Measurements from ENCODE around the gene TIMP2. TPM values are rescaled to one million over a fixed set of nuclear protein-coding genes. Genes with fewer than 3 reads are reported as not detected.

The TIMP2 gene
- total and polyA plus RNA-seq, 2 of the 4 experiments (the other 2 are of a cell fraction): 43.9 to 416 TPM

DNA sequence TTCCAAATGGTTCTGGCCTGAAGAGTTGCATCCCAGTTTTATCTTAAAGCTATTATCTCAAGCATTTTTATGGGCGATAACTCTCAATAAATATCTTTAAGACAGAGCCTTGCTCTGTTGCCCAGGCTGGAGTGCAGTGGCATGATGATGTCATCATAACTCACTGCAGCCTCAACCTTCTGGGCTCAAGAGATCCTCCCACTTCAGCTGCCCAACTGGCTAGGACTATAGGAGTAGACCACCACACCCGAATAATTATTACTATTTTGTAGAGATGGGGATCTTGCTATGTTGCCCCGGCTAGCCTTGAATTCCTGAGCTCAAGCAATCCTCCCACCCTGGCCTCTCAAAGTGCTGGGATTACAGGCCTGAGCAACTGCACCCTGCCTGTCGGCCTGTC lies 117.0 kb downstream of the TIMP2 start:
- H3K79me1 ChIP-seq (ENCODE audit: low read depth in 1 of 2, low read length in 2 of 2): peaks cover 17 to 42% of the 10 kb centered on the region in 2 experiments
- no peaks in the 10 kb centered on the region for H3K9me3 ChIP-seq (ENCODE audit: control insufficient read depth, insufficient read depth, low read length)
- H4K91ac ChIP-seq (ENCODE audit: insufficient read depth, low read depth, low read length): no peak overlapping the region
- DNase-seq: peak; percentile 39
- dilution Hi-C loops (cut with HindIII; ENCODE audit: low sequenced_read_pairs, unreplicated experiment): no loop called here
- H3K18ac ChIP-seq (ENCODE audit: low read depth, low read length): no peak overlapping the region
- no peak overlapping the region for H4K5ac ChIP-seq (ENCODE audit: low read depth, low read length)
- CTCF ChIA-PET: interaction anchor here (1.0 kb wide), 1 partner anchor 9 kb away, joined by 3 read pairs; no protein-coding TSS in a partner anchor
- H2AK5ac ChIP-seq (ENCODE audit: low read depth, low read length): no peak overlapping the region
- no peak overlapping the region for H4K8ac ChIP-seq (ENCODE audit: low read depth in 2 of 2, low read length in 2 of 2)
- H2BK15ac ChIP-seq (ENCODE audit: low read depth, low read length): no peak overlapping the region
- peaks cover 4% of the 10 kb centered on the region for H4K20me1 ChIP-seq (ENCODE audit: insufficient read depth, low read length)
- no peak overlapping the region for H2AFZ ChIP-seq (replicated peaks; ENCODE audit: low read length, poor library complexity)
- H2BK20ac ChIP-seq (ENCODE audit: low read depth, low read length): no peak overlapping the region
- no peak for TF ChIP-seq NFE2L2 (IDR thresholded peaks at IDR 0.05; ENCODE audit: low read depth, low read length)
- no peak for TF ChIP-seq RFX5 (IDR thresholded peaks at IDR 0.05; ENCODE audit: low read depth, low read length)
- no peak for TF ChIP-seq MXI1 (IDR thresholded peaks at IDR 0.05; ENCODE audit: borderline replicate concordance, low read depth, low read length)
- no peak for TF ChIP-seq MAFK (IDR thresholded peaks at IDR 0.05; ENCODE audit: low read depth, low read length)
- TF ChIP-seq, protein P1, sequence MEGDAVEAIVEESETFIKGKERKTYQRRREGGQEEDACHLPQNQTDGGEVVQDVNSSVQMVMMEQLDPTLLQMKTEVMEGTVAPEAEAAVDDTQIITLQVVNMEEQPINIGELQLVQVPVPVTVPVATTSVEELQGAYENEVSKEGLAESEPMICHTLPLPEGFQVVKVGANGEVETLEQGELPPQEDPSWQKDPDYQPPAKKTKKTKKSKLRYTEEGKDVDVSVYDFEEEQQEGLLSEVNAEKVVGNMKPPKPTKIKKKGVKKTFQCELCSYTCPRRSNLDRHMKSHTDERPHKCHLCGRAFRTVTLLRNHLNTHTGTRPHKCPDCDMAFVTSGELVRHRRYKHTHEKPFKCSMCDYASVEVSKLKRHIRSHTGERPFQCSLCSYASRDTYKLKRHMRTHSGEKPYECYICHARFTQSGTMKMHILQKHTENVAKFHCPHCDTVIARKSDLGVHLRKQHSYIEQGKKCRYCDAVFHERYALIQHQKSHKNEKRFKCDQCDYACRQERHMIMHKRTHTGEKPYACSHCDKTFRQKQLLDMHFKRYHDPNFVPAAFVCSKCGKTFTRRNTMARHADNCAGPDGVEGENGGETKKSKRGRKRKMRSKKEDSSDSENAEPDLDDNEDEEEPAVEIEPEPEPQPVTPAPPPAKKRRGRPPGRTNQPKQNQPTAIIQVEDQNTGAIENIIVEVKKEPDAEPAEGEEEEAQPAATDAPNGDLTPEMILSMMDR (conservative IDR thresholded peaks at IDR 0.05; ENCODE audit: low read depth, low read length): no peak
- no peak for TF ChIP-seq RAD21 (IDR thresholded peaks at IDR 0.05; ENCODE audit: low read length)
- H3K36me3 ChIP-seq (ENCODE audit: control insufficient read depth, insufficient read depth, low read length): peaks cover 65% of the 10 kb centered on the region
- WGBS, 2 experiments (ENCODE audit: extremely low coverage in 2 of 2, insufficient read length in 1 of 2): no CpG with 5 or more reads among the region's 4 CpGs
- BruUV-seq (replicated peaks): no TSS peak
- no peak overlapping the region for H3K4me3 ChIP-seq (ENCODE audit: insufficient read depth, low read depth, low read length)
- H3K14ac ChIP-seq (replicated peaks; ENCODE audit: low read depth, low read length): no peak overlapping the region
- no peak overlapping the region for H2BK120ac ChIP-seq (ENCODE audit: low read depth, low read length)
- no peak overlapping the region for H3K4ac ChIP-seq (ENCODE audit: low read depth, low read length)
- in situ Hi-C loops (cut with MboI; ENCODE audit: low sequenced_read_pairs): no loop called here
- no peak overlapping the region for H3K9ac ChIP-seq (ENCODE audit: low read depth, low read length)
- no peak overlapping the region for H3K23ac ChIP-seq (ENCODE audit: low read depth, low read length)
- no peak overlapping the region for H3K56ac ChIP-seq (ENCODE audit: extremely low read depth, insufficient read depth, low read length)
- H2AK9ac ChIP-seq (replicated peaks; ENCODE audit: low read depth, low read length, poor library complexity): no peak overlapping the region
- H2BK5ac ChIP-seq (ENCODE audit: low read depth, low read length, poor library complexity, severe bottlenecking): no peak overlapping the region
- POLR2A ChIA-PET (ENCODE audit: unreplicated experiment): no interaction called here
- H3K9me1 ChIP-seq (ENCODE audit: insufficient read depth, low read length): peaks cover 5% of the 10 kb centered on the region; the same call in 1 of the 2 replicates
- H3K27ac ChIP-seq (ENCODE audit: insufficient read depth, low read length): no peak overlapping the region
- H3K27me3 ChIP-seq (ENCODE audit: control insufficient read depth, insufficient read depth, low read length): no peaks in the 10 kb centered on the region
- intact Hi-C loops (cut with micrococcal nuclease): loop anchor here (2.0 kb wide), 1 partner anchor 17 kb away; no protein-coding TSS in a partner anchor
- no peaks in the 10 kb centered on the region for H3K4me1 ChIP-seq (ENCODE audit: control insufficient read depth, insufficient read depth, low read length)
- ATAC-seq (ENCODE audit: low read depth): peak; percentile 84
- no peak overlapping the region for H3K4me2 ChIP-seq (ENCODE audit: low read depth, low read length)
